ENCODE results near the gene SLC25A41.

Gene SLC25A41

GRCh38 chr19:6473647-6474046, 40.1 kb upstream of the SLC25A41 start:
- 96% methylated on average over 4 of the region's 9 CpGs; no CpG with 5 or more reads in 1 of the 2 experiments for WGBS, 2 experiments (ENCODE audit: insufficient coverage in 2 of 2)
- Histone ChIP-seq H3K36me3 (ENCODE audit: control insufficient read depth, insufficient read depth, low read length) (no peaks in the 10 kb centered on the region), H3K9me3 (ENCODE audit: control insufficient read depth, low read length) (no peaks in the 10 kb centered on the region), H3K4me1 (ENCODE audit: control insufficient read depth, insufficient read depth, low read length, poor library complexity, severe bottlenecking) (peaks cover 6% of the 10 kb centered on the region), H3K4me3 (ENCODE audit: extremely low read depth, insufficient read depth, low read length, poor library complexity, severe bottlenecking) (no peak overlapping the region), H3K27ac (ENCODE audit: low read depth, low read length, severe bottlenecking) (no peak overlapping the region)

- WGBS, 2 experiments (ENCODE audit: insufficient coverage in 2 of 2), result 74 to 97% methylated on average over 3 of the region's 4 CpGs
- H3K27ac ChIP-seq (ENCODE audit: low read depth, low read length, severe bottlenecking), result no peak overlapping the region
Observed at GRCh38 chr19:6472713-6473112, 39.1 kb upstream of the SLC25A41 start.

DNA sequence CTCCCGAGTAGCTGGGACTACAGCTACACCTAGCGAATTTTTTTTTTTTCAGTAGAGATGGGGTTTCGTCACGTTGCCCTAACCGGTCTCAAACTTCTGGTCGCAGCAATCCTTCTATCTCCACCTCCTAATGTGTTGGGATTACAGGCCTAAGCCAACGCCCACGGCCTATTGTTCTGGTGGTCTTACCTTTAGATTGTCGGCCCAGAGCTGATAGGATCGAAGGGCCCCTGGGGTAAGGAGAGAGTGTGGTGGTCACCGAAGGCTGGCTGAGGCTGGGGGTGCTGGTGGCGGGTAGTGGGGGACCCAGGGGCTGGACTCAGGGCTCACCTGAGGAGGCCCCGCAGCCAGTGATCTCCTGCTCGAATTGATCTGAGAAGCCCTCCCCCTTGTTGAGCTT, 37.5 kb upstream of the SLC25A41 start:
- Histone ChIP-seq H3K27ac (ENCODE audit: low read depth, low read length, severe bottlenecking) (no peak overlapping the region), H3K36me3 (ENCODE audit: control insufficient read depth, insufficient read depth, low read length) (no peaks in the 10 kb centered on the region)
- 80 to 85% methylated on average over 4 to 11 of the region's 14 CpGs for WGBS, 2 experiments (ENCODE audit: insufficient coverage in 2 of 2)

More at GRCh38 chr19:6472713-6473112, 39.1 kb upstream of the SLC25A41 start:
- Histone ChIP-seq H3K4me3 (ENCODE audit: extremely low read depth, insufficient read depth, low read length, poor library complexity, severe bottlenecking) (no peak overlapping the region), H3K4me1 (ENCODE audit: control insufficient read depth, insufficient read depth, low read length, poor library complexity, severe bottlenecking) (peaks cover 6% of the 10 kb centered on the region), H3K9me3 (ENCODE audit: control insufficient read depth, low read length) (no peaks in the 10 kb centered on the region), H3K36me3 (ENCODE audit: control insufficient read depth, insufficient read depth, low read length) (no peaks in the 10 kb centered on the region)

DNA sequence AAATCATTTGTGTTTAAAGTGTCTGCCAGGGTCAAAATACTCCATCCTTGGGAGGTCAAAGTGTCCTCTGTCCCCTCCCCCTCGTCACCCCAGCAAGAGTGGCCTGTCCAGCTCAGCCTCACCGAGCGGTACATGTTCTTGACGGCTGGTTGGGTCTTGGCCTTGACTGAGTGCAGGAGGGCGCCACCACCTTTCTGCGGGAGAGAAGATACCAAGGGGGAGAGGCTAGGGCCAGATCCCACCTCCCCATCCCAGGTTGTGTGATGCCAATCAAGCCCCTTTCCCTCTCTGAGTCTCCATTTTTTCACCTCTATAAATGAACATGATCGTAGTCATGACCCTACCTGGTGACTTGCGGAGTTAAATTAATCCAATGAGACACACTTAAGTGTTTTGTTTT, 36.6 kb upstream of the SLC25A41 start:
- no peaks in the 10 kb centered on the region for H3K36me3 ChIP-seq (ENCODE audit: control insufficient read depth, insufficient read depth, low read length)
- no peaks in the 10 kb centered on the region for H3K9me3 ChIP-seq (ENCODE audit: control insufficient read depth, low read length)
- H3K4me3 ChIP-seq (ENCODE audit: extremely low read depth, insufficient read depth, low read length, poor library complexity, severe bottlenecking), result no peak overlapping the region
- H3K4me1 ChIP-seq (ENCODE audit: control insufficient read depth, insufficient read depth, low read length, poor library complexity, severe bottlenecking), result peaks cover 6% of the 10 kb centered on the region
- H3K27ac ChIP-seq (ENCODE audit: low read depth, low read length, severe bottlenecking), result no peak overlapping the region
- 67 to 83% methylated on average over 3 to 5 of the region's 8 CpGs for WGBS, 2 experiments (ENCODE audit: insufficient coverage in 2 of 2)

More for the DNA sequence above, 37.5 kb upstream of the SLC25A41 start:
- H3K4me3 ChIP-seq (ENCODE audit: extremely low read depth, insufficient read depth, low read length, poor library complexity, severe bottlenecking), result no peak overlapping the region
- H3K4me1 ChIP-seq (ENCODE audit: control insufficient read depth, insufficient read depth, low read length, poor library complexity, severe bottlenecking), result peaks cover 6% of the 10 kb centered on the region
- H3K9me3 ChIP-seq (ENCODE audit: control insufficient read depth, low read length), result no peaks in the 10 kb centered on the region

DNA sequence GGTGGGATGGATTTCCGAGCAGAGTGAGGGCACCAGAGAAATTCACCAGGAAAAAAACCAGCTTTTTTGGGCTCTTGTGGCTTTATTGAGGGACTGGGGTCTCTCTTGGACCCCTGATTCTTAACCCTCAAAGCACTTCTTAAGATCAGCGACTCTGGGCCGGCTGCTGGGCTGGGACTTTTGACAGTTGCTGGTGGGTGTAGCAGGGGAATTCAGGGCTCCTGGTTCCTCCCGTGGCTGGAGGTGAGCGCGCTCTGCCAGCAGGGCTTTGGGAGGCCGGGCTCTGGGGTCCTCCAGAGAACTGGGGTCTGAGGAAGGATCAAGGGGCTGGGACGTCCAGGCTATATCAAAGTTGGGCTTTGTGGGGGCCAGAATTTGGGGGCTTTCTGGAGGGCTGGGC, 33.8 kb upstream of the SLC25A41 start:
- Histone ChIP-seq H3K27ac (ENCODE audit: low read depth, low read length, severe bottlenecking) (no peak overlapping the region), H3K36me3 (ENCODE audit: control insufficient read depth, insufficient read depth, low read length) (no peaks in the 10 kb centered on the region), H3K4me1 (ENCODE audit: control insufficient read depth, insufficient read depth, low read length, poor library complexity, severe bottlenecking) (peaks cover 2% of the 10 kb centered on the region), H3K9me3 (ENCODE audit: control insufficient read depth, low read length) (no peaks in the 10 kb centered on the region), H3K4me3 (ENCODE audit: extremely low read depth, insufficient read depth, low read length, poor library complexity, severe bottlenecking) (no peak overlapping the region)
- 72 to 88% methylated on average over 6 to 7 of the region's 8 CpGs for WGBS, 2 experiments (ENCODE audit: insufficient coverage in 2 of 2)

DNA sequence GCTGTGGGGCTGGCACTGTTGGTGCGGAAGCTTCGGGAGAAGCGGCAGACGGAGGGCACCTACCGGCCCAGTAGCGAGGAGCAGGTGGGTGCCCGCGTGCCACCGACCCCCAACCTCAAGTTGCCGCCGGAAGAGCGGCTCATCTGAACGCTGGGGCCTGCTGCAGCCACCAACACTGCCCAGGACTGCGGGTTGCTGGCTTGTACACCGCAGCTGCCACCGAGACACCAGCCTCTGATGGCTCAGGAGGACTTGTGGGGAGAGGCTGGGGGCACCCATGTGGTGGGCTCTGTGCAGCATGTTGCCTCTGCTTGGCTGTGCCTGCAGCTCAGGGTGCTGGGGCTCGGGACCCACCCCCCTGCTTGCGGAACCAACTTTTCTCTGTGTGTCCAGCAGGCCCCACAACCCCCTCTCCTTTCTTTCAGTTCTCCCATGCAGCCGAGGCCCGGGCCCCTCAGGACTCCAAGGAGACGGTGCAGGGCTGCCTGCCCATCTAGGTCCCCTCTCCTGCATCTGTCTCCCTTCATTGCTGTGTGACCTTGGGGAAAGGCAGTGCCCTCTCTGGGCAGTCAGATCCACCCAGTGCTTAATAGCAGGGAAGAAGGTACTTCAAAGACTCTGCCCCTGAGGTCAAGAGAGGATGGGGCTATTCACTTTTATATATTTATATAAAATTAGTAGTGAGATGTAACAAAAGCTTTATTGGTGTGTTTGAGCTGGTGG, 33.1 kb upstream of the SLC25A41 start:
- H3K4me1 ChIP-seq (ENCODE audit: control insufficient read depth, insufficient read depth, low read length, poor library complexity, severe bottlenecking), result peaks cover 2% of the 10 kb centered on the region
- no peak overlapping the region for H3K4me3 ChIP-seq (ENCODE audit: extremely low read depth, insufficient read depth, low read length, poor library complexity, severe bottlenecking)
- no peaks in the 10 kb centered on the region for H3K36me3 ChIP-seq (ENCODE audit: control insufficient read depth, insufficient read depth, low read length)
- no peaks in the 10 kb centered on the region for H3K9me3 ChIP-seq (ENCODE audit: control insufficient read depth, low read length)
- no peak overlapping the region for H3K27ac ChIP-seq (ENCODE audit: low read depth, low read length, severe bottlenecking)
- WGBS, 2 experiments (ENCODE audit: insufficient coverage in 2 of 2), result 85 to 90% methylated on average over 21 of the region's 21 CpGs

GRCh38 chr19:6465663-6466062, 32.1 kb upstream of the SLC25A41 start:
- WGBS, 2 experiments (ENCODE audit: insufficient coverage in 2 of 2), result 85 to 95% methylated on average over 8 of the region's 8 CpGs
- Histone ChIP-seq H3K36me3 (ENCODE audit: control insufficient read depth, insufficient read depth, low read length) (no peaks in the 10 kb centered on the region), H3K9me3 (ENCODE audit: control insufficient read depth, low read length) (no peaks in the 10 kb centered on the region), H3K4me1 (ENCODE audit: control insufficient read depth, insufficient read depth, low read length, poor library complexity, severe bottlenecking) (peaks cover 2% of the 10 kb centered on the region), H3K27ac (ENCODE audit: low read depth, low read length, severe bottlenecking) (no peak overlapping the region), H3K4me3 (ENCODE audit: extremely low read depth, insufficient read depth, low read length, poor library complexity, severe bottlenecking) (no peak overlapping the region)

DNA sequence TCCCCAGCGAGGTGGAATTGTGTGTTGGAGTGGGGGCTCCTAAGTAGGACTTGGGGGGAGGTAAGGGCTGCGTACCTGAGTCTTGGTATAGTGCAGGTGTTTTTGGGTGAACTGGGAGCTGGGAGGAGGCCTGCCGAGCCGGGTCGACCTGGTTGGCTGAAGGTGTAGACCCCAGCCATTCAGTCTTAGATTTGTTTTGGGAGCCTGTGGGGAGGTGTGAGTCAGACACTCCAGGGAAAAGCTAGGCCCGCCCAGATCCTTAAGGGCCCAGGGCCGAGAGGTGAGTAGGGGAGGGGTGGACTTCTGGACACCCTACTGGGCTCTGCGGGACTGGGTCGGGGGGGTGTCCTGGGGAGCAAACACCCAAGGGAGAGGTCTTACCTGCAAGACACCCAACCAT, 31.4 kb upstream of the SLC25A41 start:
- no peaks in the 10 kb centered on the region for H3K9me3 ChIP-seq (ENCODE audit: control insufficient read depth, low read length)
- H3K4me3 ChIP-seq (ENCODE audit: extremely low read depth, insufficient read depth, low read length, poor library complexity, severe bottlenecking), result peak overlapping the region; percentile 2
- 24 to 31% methylated on average over 7 to 9 of the region's 9 CpGs for WGBS, 2 experiments (ENCODE audit: insufficient coverage in 2 of 2)
- no peak overlapping the region for H3K27ac ChIP-seq (ENCODE audit: low read depth, low read length, severe bottlenecking)
- peaks cover 2% of the 10 kb centered on the region for H3K4me1 ChIP-seq (ENCODE audit: control insufficient read depth, insufficient read depth, low read length, poor library complexity, severe bottlenecking)
- no peaks in the 10 kb centered on the region for H3K36me3 ChIP-seq (ENCODE audit: control insufficient read depth, insufficient read depth, low read length)

DNA sequence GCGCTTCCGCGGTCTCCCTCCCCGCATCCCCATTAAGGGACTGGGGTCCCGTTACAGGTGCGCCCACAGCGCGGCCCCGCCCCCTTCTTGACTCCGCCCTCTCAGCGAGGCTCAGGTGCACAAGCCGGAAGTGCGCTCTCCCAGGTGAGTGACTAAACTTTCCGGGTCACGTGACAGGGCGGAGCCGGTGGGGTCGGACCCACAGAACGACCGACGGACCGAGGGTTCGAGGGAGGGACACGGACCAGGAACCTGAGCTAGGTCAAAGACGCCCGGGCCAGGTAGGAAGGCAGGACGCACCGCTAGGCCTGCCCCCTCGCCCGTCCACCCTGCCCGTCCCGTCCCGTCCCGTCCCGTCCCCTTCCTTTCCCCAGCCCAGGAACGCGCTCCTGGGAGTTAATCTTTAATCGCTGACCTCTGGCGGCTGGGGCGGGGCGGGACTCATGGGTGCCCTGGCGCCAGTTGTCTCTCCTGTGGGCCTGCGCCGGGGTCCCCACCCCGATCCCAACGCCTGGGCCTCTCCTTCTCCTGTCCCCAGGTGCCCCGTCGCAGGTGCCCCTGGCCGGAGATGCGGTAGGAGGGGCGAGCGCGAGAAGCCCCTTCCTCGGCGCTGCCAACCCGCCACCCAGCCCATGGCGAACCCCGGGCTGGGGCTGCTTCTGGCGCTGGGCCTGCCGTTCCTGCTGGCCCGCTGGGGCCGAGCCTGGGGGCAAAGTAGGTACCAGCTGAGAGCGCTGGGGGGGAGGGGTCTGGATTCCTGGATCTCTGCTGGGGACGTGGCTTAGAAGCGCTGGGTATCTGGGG, 30.7 kb upstream of the SLC25A41 start, which contains the start of gene CRB3:
Gene CRB3 (plus strand): TSS at position 202 of the 804 bp plus-strand sequence. CDS start 431 bp downstream, at position 633.
- H3K4me3 ChIP-seq (ENCODE audit: extremely low read depth, insufficient read depth, low read length, poor library complexity, severe bottlenecking), result peak within 1 kb of the TSS; percentile 2

GRCh38 chr19:6460099-6460884, 26.7 kb upstream of the SLC25A41 start:
- WGBS, 2 experiments (ENCODE audit: insufficient coverage in 2 of 2), result 0% methylated on average over 21 to 49 of the region's 57 CpGs
- Histone ChIP-seq H3K27ac (ENCODE audit: low read depth, low read length, severe bottlenecking) (peak overlapping the region; percentile 41), H3K9me3 (ENCODE audit: control insufficient read depth, low read length) (peaks cover 2% of the 10 kb centered on the region)

More for the DNA sequence above, 30.7 kb upstream of the SLC25A41 start, which contains the start of gene CRB3:
- H3K9me3 ChIP-seq (ENCODE audit: control insufficient read depth, low read length), result no peaks in the 10 kb centered on the region
- WGBS, 2 experiments (ENCODE audit: insufficient coverage in 2 of 2), result 3 to 5% methylated on average over 43 to 52 of the region's 65 CpGs
- H3K36me3 ChIP-seq (ENCODE audit: control insufficient read depth, insufficient read depth, low read length), result no peaks in the 10 kb centered on the region
- no peak within 1 kb of the TSS for H3K27ac ChIP-seq (ENCODE audit: low read depth, low read length, severe bottlenecking)
- no peaks in the 10 kb centered on the region for H3K4me1 ChIP-seq (ENCODE audit: control insufficient read depth, insufficient read depth, low read length, poor library complexity, severe bottlenecking)

More at GRCh38 chr19:6460099-6460884, 26.7 kb upstream of the SLC25A41 start:
- peak overlapping the region; percentile 63 for H3K4me3 ChIP-seq (ENCODE audit: extremely low read depth, insufficient read depth, low read length, poor library complexity, severe bottlenecking)
- H3K36me3 ChIP-seq (ENCODE audit: control insufficient read depth, insufficient read depth, low read length), result peaks cover 14% of the 10 kb centered on the region
- peaks cover 8% of the 10 kb centered on the region for H3K4me1 ChIP-seq (ENCODE audit: control insufficient read depth, insufficient read depth, low read length, poor library complexity, severe bottlenecking)

Measured in mesodermal cell (in vitro differentiated cells).